Lower leg skin (tissue), 4 donors: ENCODE data around the gene PTPN4. TPM values are rescaled to one million over a fixed set of nuclear protein-coding genes. Genes with fewer than 3 reads are reported as not detected.

ENCODE experiments used
- DNase-seq, 2 donors: peaks; one replicate each; pipeline ENCODE4 v3.0.0-alpha.2; 2019; ENCODE audit warnings: low spot score in 2 of 2
- H3K4me3 ChIP-seq: fragments of 200-600 bp; sonication (generic); 2 replicates; pipeline ENCODE4 v1.5.1; 2017; ENCODE audit warnings: mild to moderate bottlenecking, low read depth; ENCODE audit not compliant: poor library complexity, severe bottlenecking
- POLR2A ChIP-seq, 2 donors: fragments of 450-650 bp; IDR thresholded peaks; one replicate each; pipeline ENCODE4 v1.6.1; 2016 to 2017; ENCODE audit warnings: antibody characterized with exemption in 2 of 2, mild to moderate bottlenecking in 1 of 2, moderate library complexity in 1 of 2
- WGBS, 2 donors: methylation state at CpG; one replicate each; pipeline ENCODE4 v1.1.5; 2018; 5-methylcytosine and 5-hydroxymethylcytosine counted together
- intact Hi-C: fragments of 100-400 bp; cut with DNase I; formaldehyde crosslinking; loops from one replicate; pipeline ENCODE4 v1.15.0; 2023; ENCODE audit warnings: low total_unique reads
- total RNA-seq, 4 donors: library from RNA; depleted of rRNA; stranded (reverse); fragments of >200 nt; gene quantifications; one replicate each; pipeline ENCODE4 v1.1.0, GENCODE V29; 2016
- TF ChIP-seq, protein P1 (sequence below), 3 donors: fragments of 450-650 bp; IDR thresholded peaks; one replicate each; pipeline ENCODE4 v1.5.1; 2016; ENCODE audit warnings: antibody characterized with exemption in 3 of 3, mild to moderate bottlenecking in 3 of 3, moderate library complexity in 2 of 3

PTPN4 gene
- total RNA-seq, 4 donors from 2014 or later, result 13.0 to 49.5 (median 20.4) TPM

- no peak for DNase-seq
- intact Hi-C loops, result no loop called here
- no peak overlapping the region for H3K4me3 ChIP-seq
- 92 to 97% methylated on average over 2 of the region's 2 CpGs for WGBS, 2 donors
- TF ChIP-seq POLR2A (IDR thresholded peaks at IDR 0.05), result no peak
Measured at GRCh38 chr2:119818792-119819191, 59.1 kb downstream of the PTPN4 start.

DNA sequence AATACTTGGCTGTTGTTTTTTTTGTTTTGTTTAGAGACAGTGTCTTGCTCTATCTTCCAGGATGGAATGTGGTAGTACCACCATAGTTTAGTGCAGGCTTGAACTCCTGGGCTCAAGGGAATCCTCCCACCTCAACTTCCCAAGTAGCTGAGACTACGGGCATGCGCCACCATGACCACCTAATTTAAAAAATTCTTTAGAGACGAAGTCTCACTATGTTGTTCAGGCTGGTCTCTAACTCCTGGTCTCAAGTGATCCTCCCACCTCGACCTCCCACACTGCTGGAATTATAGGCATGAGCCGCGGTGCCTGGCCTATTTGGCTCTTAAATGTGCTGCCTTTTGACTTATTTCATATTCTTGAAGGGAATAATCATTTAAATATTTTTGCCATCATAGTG is 60.1 kb downstream of the PTPN4 start:
- 91% methylated on average over 6 of the region's 6 CpGs for WGBS, 2 donors
- TF ChIP-seq, protein P1, sequence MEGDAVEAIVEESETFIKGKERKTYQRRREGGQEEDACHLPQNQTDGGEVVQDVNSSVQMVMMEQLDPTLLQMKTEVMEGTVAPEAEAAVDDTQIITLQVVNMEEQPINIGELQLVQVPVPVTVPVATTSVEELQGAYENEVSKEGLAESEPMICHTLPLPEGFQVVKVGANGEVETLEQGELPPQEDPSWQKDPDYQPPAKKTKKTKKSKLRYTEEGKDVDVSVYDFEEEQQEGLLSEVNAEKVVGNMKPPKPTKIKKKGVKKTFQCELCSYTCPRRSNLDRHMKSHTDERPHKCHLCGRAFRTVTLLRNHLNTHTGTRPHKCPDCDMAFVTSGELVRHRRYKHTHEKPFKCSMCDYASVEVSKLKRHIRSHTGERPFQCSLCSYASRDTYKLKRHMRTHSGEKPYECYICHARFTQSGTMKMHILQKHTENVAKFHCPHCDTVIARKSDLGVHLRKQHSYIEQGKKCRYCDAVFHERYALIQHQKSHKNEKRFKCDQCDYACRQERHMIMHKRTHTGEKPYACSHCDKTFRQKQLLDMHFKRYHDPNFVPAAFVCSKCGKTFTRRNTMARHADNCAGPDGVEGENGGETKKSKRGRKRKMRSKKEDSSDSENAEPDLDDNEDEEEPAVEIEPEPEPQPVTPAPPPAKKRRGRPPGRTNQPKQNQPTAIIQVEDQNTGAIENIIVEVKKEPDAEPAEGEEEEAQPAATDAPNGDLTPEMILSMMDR (IDR thresholded peaks at IDR 0.05), result no peak
- no peak for TF ChIP-seq POLR2A (IDR thresholded peaks at IDR 0.05)
- DNase-seq, result no peak
- H3K4me3 ChIP-seq, result no peak overlapping the region
- intact Hi-C loops, result no loop called here

DNA sequence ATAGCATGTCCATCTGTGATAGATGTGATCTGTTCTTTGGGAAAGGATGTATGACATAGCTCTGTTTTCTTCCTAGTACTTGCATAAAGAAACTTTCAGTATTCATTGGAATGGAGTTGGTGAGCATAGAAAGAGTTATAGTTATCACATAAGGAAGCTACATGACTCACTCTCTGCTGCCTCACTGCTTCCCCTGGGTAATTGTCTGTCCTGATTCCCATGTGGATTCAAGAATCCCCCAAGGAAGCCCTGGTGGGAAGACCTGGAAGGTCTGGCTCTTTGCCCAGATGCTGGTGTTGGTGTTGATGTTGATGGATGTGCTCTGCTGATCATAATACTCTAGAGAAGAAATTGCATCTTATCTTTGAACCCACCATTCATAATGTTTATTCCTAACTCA is 60.6 kb downstream of the PTPN4 start:
- intact Hi-C loops, result no loop called here
- no peak for DNase-seq
- TF ChIP-seq POLR2A (IDR thresholded peaks at IDR 0.05), result no peak
- TF ChIP-seq, protein P1 (IDR thresholded peaks at IDR 0.05), result no peak
- no peak overlapping the region for H3K4me3 ChIP-seq

DNA sequence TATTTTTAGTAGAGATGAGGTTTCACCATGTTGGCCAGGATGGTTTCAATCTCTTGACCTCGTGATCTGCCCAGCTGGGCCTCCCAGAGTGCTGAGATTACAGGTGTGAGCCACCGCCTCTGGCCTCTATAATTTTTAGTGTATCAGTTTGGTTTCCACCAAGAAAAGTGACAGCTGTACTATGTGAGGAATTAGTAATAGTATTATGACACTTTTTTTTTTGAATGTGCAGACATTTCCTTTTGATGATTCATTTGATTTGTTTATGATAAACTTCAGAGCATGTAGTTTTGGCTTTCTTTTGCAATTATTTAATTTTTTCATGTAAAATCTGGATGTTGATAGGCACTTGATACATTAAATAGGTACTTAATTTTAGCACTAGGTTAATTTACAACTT is 61.5 kb downstream of the PTPN4 start:
- no peak for DNase-seq
- TF ChIP-seq POLR2A (IDR thresholded peaks at IDR 0.05), result no peak
- TF ChIP-seq, protein P1 (IDR thresholded peaks at IDR 0.05), result no peak
- intact Hi-C loops, result no loop called here
- no peak overlapping the region for H3K4me3 ChIP-seq
- 89 to 93% methylated on average over 2 of the region's 2 CpGs for WGBS, 2 donors

GRCh38 chr2:119823734-119824334 is 64.1 kb downstream of the PTPN4 start:
- TF ChIP-seq, protein P1 (IDR thresholded peaks at IDR 0.05), result no peak
- TF ChIP-seq POLR2A (IDR thresholded peaks at IDR 0.05), result no peak
- no peak for DNase-seq
- intact Hi-C loops, result no loop called here

GRCh38 chr2:119826370-119826961 is 66.7 kb downstream of the PTPN4 start:
- intact Hi-C loops, result no loop called here
- DNase-seq, result no peak
- TF ChIP-seq, protein P1 (IDR thresholded peaks at IDR 0.05), result no peak
- TF ChIP-seq POLR2A (IDR thresholded peaks at IDR 0.05), result no peak
- WGBS, 2 donors, result 75 to 78% methylated on average over 5 of the region's 5 CpGs
- H3K4me3 ChIP-seq, result no peak overlapping the region

More at GRCh38 chr2:119823734-119824334, 64.1 kb downstream of the PTPN4 start:
- WGBS, 2 donors, result 59 to 60% methylated on average over 7 of the region's 7 CpGs
- H3K4me3 ChIP-seq, result no peak overlapping the region
